GM12873 (cell line): ENCODE measurements around the gene YOD1.

ENCODE experiments used
- CTCF ChIP-seq: IDR thresholded peaks from 2 replicates; pipeline ENCODE4 v1.5.1; 2012; ENCODE audit warnings: low read depth, mild to moderate bottlenecking, moderate library complexity, low read length, control low read depth; ENCODE audit not compliant: insufficient read depth; ENCODE audit errors: missing control alignments

YOD1 gene

GRCh38 chr1:207051191-207051943 is at the start of gene YOD1:
Gene YOD1, minus strand, starts transcription at chr1:207051208. Its CDS starts 178 bp downstream, at chr1:207051030.
- TF ChIP-seq CTCF: no peak

- no peak for TF ChIP-seq CTCF
These were observed 46.9 kb upstream of the YOD1 start for GRCh38 chr1:207097871-207098324.

- TF ChIP-seq CTCF: no peak
These were observed 42.9 kb upstream of the YOD1 start for GRCh38 chr1:207093944-207094343.

GRCh38 chr1:207091200-207091908 is 40.3 kb upstream of the YOD1 start:
- no peak for TF ChIP-seq CTCF

- TF ChIP-seq CTCF: no peak
These were observed 38.8 kb upstream of the YOD1 start for GRCh38 chr1:207089627-207090355.

GRCh38 chr1:207088701-207089626 is 38.0 kb upstream of the YOD1 start, which contains the start of gene C4BPB:
Gene C4BPB, plus strand, starts transcription at chr1:207088860. Its CDS starts 672 bp downstream, at chr1:207089532.
- TF ChIP-seq CTCF: no peak
